ENCODE data around the gene SCYGR5. TPM values are rescaled to one million over a fixed set of nuclear protein-coding genes. Genes with fewer than 3 reads are reported as not detected.

The SCYGR5 gene
- total RNA-seq, 4 donors from 2014 or later, result not detected

- 79% methylated on average over 5 of the region's 5 CpGs for WGBS
These were observed 22.5 kb upstream of the SCYGR5 start for GRCh38 chr2:227643990-227644551.

GRCh38 chr2:227653419-227653818, 13.2 kb upstream of the SCYGR5 start:
- no peaks in the 10 kb centered on the region for H3K27me3 ChIP-seq
- no peak for DNase-seq (ENCODE audit: low spot score in 2 of 2)
- H3K4me3 ChIP-seq, result no peak overlapping the region
- WGBS, result 24% methylated on average over 4 of the region's 4 CpGs
- no peaks in the 10 kb centered on the region for H3K9me3 ChIP-seq
- no peak overlapping the region for H3K27ac ChIP-seq
- TF ChIP-seq POLR2A (IDR thresholded peaks at IDR 0.05), result no peak
- no peak for TF ChIP-seq POLR2AphosphoS5 (IDR thresholded peaks at IDR 0.05)
- no peak for TF ChIP-seq EP300 (IDR thresholded peaks at IDR 0.05)
- TF ChIP-seq CTCF (IDR thresholded peaks at IDR 0.05), result no peak
- no peaks in the 10 kb centered on the region for H3K4me1 ChIP-seq
- no peaks in the 10 kb centered on the region for H3K36me3 ChIP-seq

More at GRCh38 chr2:227643990-227644551, 22.5 kb upstream of the SCYGR5 start:
- DNase-seq (ENCODE audit: low spot score in 2 of 2), result no peak
- TF ChIP-seq POLR2AphosphoS5 (IDR thresholded peaks at IDR 0.05) (no peak), POLR2A (IDR thresholded peaks at IDR 0.05) (no peak), EP300 (IDR thresholded peaks at IDR 0.05) (no peak), CTCF (IDR thresholded peaks at IDR 0.05) (no peak)
- Histone ChIP-seq H3K4me1 (no peaks in the 10 kb centered on the region), H3K4me3 (no peak overlapping the region), H3K27ac (no peak overlapping the region), H3K27me3 (no peaks in the 10 kb centered on the region), H3K9me3 (no peaks in the 10 kb centered on the region), H3K36me3 (no peaks in the 10 kb centered on the region)

GRCh38 chr2:227654426-227654825, 12.2 kb upstream of the SCYGR5 start:
- Histone ChIP-seq H3K27ac (no peak overlapping the region), H3K9me3 (no peaks in the 10 kb centered on the region), H3K27me3 (no peaks in the 10 kb centered on the region), H3K4me1 (no peaks in the 10 kb centered on the region), H3K4me3 (no peak overlapping the region), H3K36me3 (no peaks in the 10 kb centered on the region)
- 64% methylated on average over 1 of the region's 1 CpG for WGBS
- no peak for TF ChIP-seq POLR2AphosphoS5 (IDR thresholded peaks at IDR 0.05)
- TF ChIP-seq POLR2A (IDR thresholded peaks at IDR 0.05), result no peak
- TF ChIP-seq CTCF (IDR thresholded peaks at IDR 0.05), result no peak
- TF ChIP-seq EP300 (IDR thresholded peaks at IDR 0.05), result no peak
- no peak for DNase-seq (ENCODE audit: low spot score in 2 of 2)

- no peak for TF ChIP-seq POLR2A (IDR thresholded peaks at IDR 0.05)
- no peak for TF ChIP-seq EP300 (IDR thresholded peaks at IDR 0.05)
- TF ChIP-seq POLR2AphosphoS5 (IDR thresholded peaks at IDR 0.05), result peak in 1 of 3 donors; percentile 24
- TF ChIP-seq CTCF (IDR thresholded peaks at IDR 0.05), result no peak
- H3K27me3 ChIP-seq, result no peaks in the 10 kb centered on the region
- no peak for DNase-seq (ENCODE audit: low spot score in 2 of 2)
- H3K4me1 ChIP-seq, result no peaks in the 10 kb centered on the region
- no peaks in the 10 kb centered on the region for H3K9me3 ChIP-seq
- no peaks in the 10 kb centered on the region for H3K36me3 ChIP-seq
- H3K27ac ChIP-seq, result no peak overlapping the region
- no peak overlapping the region for H3K4me3 ChIP-seq
- 11% methylated on average over 1 of the region's 1 CpG for WGBS
These were observed 11.2 kb upstream of the SCYGR5 start for GRCh38 chr2:227655454-227655853.

GRCh38 chr2:227657199-227657845, 9.3 kb upstream of the SCYGR5 start:
- Histone ChIP-seq H3K4me1 (no peaks in the 10 kb centered on the region), H3K9me3 (no peaks in the 10 kb centered on the region), H3K36me3 (no peaks in the 10 kb centered on the region), H3K27ac (no peak overlapping the region), H3K27me3 (no peaks in the 10 kb centered on the region), H3K4me3 (no peak overlapping the region)
- TF ChIP-seq CTCF (IDR thresholded peaks at IDR 0.05) (no peak), EP300 (IDR thresholded peaks at IDR 0.05) (no peak), POLR2A (IDR thresholded peaks at IDR 0.05) (no peak), POLR2AphosphoS5 (IDR thresholded peaks at IDR 0.05) (no peak)
- no peak for DNase-seq (ENCODE audit: low spot score in 2 of 2)
- 81% methylated on average over 8 of the region's 8 CpGs for WGBS

All from suprapubic skin (tissue), 4 donors.